GM03348 (cell line): Measurements from ENCODE around the gene PSAPL1.

Experiments used
- DNase-seq: peaks from one replicate; pipeline ENCODE4 v3.0.0; 2012; ENCODE audit warnings: low spot score

PSAPL1 gene

GRCh38 chr4:7430965-7431695, 3.6 kb downstream of the PSAPL1 start:
- DNase-seq: no peak

GRCh38 chr4:7430368-7430964, 4.3 kb downstream of the PSAPL1 start:
- DNase-seq: no peak

- DNase-seq: no peak
These were observed 5.1 kb downstream of the PSAPL1 start for GRCh38 chr4:7429601-7430078.

DNA sequence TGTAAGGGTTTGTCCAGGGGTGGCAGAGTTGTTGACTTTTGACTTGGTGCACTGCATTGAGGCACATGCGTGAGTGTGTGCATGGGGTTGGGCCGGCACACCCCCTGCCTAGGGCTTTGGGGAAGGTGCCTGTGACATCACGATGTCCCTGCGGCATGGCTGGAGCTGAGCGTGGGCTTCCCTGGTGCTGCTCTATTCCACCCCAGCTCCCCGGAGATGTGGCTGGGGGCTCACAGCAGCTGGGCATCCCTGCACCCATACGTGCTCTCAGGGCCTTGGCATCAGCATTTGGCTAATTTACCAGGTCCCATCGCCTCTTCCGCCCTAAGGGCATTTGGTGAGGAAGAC, 5.7 kb downstream of the PSAPL1 start:
- no peak for DNase-seq

DNA sequence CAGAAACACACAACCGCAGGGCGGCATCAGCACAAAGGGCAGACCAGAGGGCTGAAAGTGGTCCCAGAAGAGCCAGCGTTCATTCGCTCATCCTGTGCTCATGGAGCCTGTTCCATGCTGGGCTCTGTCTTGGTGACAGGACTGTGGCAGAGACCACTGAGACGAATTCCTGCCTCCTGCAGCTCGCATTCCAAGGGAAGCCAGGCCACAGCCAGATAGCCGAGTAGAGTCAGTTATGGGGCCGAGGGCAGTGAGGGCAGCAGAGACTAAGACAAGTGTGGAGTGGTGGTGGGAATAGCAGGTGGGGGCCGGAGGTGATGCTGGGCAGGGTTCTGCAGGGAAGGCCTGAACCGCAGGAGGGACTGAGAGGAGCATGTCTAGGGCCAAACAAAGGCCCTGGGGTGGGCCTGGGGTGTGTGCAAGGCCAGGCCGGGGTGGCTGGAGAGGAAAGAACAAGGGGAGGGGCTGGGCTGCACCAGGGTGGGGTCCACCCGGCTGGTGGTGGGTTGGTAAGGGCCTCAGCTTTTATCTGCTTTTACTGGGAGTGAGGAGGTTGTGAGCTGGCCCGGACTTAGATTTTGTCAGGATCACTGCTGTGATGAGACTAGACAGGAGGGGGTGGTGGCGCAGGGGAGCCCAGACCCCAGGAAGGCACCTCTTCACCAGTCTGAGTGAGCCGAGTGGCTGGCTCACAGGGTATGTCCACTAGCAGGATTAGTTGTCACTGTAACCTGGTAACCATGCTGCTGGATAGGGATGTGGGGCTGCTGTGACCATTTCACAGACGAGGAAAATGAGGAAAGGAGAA, 6.3 kb downstream of the PSAPL1 start:
- DNase-seq: no peak

DNA sequence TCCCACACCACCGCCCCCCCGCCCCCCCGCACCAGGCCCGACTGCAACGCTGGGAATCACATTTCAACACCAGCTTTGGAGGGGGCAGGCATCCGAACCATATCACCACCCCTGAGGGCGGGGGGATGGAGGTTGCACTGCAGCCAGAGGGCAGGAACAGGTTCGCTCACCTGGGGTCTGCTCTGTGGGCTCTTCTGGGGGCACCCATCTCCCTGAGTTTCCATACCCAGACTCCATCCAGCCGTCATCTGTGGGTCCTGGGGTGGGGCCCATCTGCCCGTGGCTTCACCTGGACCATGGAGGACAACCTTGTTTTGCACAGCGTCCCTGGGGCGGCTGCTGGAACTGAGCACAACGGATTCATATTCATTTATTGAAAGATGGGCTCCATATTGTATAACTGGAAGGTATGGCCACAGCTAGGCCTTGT, 6.9 kb downstream of the PSAPL1 start:
- DNase-seq: no peak

GRCh38 chr4:7427361-7427760, 7.4 kb downstream of the PSAPL1 start:
- no peak for DNase-seq

- no peak for DNase-seq
These were observed 8.1 kb downstream of the PSAPL1 start for GRCh38 chr4:7426525-7427171.

DNA sequence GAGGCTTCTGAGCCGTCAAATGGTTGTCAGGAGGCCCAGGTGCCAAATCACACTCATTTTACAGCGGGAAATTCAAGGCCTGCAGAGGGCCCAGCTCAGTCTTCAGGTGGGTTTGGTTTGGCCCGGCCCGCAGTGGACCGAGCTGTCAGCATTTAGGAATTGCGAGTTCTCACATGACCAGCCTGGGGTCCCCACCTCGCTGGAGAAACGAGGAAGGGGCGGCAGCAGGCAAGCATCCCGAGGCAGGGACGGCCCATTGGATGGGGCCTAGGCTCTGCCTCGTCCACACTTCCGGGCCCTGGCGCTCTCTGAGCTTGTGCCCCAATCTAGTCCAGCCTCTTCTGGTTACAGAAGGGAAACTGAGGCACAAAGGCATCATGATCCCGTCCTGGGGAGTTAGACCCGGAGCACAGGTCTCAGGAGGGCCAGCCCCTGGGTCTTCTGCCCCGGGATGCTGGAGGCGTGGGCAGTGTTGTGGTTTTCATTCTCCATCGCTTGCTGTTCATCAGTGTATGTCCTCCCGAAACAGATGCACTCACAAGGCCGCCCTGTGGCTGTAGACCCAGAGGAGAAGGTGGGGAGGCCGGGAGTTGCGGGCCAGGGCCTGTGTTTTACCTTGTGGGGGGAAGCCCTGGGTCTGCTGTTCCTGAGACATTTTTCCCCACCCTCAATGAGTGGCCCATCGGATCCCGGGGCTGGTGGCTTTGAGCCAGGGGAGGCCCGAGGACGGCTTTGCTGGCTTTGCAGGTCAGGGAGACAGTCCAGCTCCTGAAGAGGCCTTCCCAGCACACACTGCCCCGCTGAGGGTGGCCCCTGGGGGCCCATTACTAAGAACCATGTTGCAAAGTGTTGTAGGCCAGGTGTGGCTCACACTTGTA, 8.9 kb downstream of the PSAPL1 start:
- no peak for DNase-seq

GRCh38 chr4:7425124-7425523, 9.6 kb downstream of the PSAPL1 start:
- DNase-seq: no peak

DNA sequence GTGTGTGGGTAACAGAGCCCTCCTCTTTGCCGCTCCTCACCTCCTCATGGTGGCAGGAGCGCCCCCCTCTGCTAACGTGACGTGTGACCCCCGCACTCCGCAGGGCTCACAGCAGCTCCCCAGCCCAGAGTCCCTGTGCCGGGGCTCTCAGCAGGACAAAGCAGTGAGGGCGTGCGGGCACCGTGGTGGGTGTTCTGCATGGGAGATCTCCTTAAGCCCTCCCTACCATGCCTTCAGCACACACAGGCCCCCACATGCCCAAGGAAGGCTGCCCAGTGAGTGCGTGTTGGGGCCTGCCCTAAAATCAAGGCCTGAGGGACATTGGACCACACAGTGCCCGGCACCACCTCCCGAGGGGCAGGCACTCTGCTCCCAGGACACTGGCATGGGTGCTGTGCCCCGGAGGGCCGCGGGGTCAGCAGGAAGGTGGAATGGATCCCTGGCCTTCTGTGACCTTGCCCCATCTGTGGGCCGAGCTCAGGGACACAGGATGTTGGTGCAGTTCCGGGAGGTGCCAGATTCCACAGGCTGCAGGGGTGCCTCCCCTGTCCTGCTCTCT, 10.1 kb downstream of the PSAPL1 start:
- no peak for DNase-seq

- no peak for DNase-seq
These were observed 10.8 kb downstream of the PSAPL1 start for GRCh38 chr4:7423801-7424552.

GRCh38 chr4:7423391-7423790, 11.3 kb downstream of the PSAPL1 start:
- no peak for DNase-seq

GRCh38 chr4:7422898-7423180, 11.9 kb downstream of the PSAPL1 start:
- DNase-seq: no peak

DNA sequence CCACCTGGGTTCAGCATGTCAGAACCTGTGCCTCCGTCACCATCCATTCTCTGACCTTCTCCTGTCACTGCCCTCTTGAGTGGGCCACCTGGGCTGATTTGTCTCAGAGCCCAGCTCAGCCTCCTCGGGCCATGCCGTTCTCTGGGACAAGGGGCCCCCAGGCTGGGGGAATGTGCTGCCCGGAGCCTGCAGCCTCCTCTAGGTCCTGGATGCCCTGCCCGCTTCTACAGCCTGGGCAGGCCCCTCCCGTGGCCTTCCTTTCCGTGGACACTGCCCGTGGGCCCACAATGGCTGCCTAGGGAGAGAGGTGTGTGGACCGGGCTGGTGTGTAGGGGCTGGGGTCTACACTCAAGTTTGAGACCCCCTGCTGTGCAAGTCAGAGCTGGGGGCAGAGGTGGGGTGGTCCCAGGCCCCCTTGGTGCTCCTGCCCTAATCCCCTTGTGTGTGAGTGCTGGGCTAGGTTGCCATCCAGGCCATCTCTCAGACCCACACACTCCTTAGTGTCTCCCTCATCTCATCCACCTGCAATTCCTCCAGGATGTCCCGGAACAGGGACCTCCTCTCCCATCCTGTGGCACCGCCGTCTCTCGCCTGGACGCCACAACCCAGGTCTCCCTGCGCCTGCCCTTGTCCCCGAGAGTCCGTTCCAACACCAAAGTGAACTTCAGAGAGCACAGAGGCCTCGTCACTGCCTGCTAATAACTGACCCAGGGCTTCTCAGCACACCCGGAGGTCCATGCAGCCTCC, 12.4 kb downstream of the PSAPL1 start:
- no peak for DNase-seq

- no peak for DNase-seq
These were observed 13.2 kb downstream of the PSAPL1 start for GRCh38 chr4:7421356-7422150.

GRCh38 chr4:7420661-7421040, 14.1 kb downstream of the PSAPL1 start:
- no peak for DNase-seq

GRCh38 chr4:7419961-7420660, 14.6 kb downstream of the PSAPL1 start:
- no peak for DNase-seq
